Activated gamma-delta T cell treated with anti-CD3 and anti-CD28 coated beads, Interleukin-2, amount 50 U/mL, for 16 hours (primary cell): Measurements from ENCODE around the gene S1PR3.

Experiments
- DNase-seq: peaks from one replicate; pipeline ENCODE4 v3.0.0-alpha.2; 2020; ENCODE audit warnings: low read depth

Gene S1PR3

DNA sequence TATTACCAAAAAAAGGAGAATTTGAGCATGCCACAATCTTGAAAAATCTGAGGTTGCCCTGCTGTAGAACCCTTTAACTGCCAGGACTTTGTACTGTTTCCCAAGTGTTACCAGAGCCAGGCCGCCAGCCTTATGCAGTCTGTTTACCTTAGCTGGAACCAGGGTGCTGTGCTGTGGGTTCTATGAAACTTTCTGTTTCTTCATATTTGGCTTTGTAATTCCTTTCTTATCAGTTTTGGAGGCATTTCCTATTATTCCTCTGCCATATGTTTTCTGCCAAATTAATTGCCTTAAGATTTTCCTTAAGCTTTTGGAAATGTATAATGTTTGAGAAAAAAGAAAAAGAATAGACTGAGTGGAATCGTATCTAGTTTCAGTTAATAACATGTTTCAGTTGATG, 2.1 kb downstream of the S1PR3 start:
- no peak for DNase-seq

DNA sequence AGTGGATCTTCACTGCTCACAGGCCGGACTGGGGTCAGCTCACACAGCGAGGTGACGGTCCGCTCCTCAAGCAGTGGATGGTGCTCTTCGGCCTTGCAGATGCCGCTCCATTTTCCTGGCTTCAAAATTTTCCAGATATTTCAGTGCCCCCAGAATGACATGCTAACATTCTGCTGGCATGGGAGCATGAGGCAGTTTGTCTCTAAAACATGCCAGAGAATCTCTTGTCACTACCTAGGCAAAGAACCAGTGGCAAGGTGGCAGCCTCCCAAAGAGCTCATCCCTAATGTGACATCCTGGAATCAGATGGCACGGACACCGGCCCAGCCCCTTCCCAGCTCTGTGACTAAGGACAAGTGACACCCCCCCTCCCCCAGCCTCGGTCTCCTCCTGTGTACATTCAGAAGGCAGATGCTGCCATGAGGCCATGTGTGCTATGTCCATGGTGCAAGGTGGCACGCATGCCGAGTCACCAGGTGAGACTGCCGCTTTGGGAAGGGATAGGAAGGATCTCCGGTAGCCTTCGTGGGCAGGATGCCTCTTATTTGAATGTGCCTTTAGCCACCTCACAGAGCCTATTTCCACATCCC, 2.7 kb downstream of the S1PR3 start:
- no peak for DNase-seq

DNA sequence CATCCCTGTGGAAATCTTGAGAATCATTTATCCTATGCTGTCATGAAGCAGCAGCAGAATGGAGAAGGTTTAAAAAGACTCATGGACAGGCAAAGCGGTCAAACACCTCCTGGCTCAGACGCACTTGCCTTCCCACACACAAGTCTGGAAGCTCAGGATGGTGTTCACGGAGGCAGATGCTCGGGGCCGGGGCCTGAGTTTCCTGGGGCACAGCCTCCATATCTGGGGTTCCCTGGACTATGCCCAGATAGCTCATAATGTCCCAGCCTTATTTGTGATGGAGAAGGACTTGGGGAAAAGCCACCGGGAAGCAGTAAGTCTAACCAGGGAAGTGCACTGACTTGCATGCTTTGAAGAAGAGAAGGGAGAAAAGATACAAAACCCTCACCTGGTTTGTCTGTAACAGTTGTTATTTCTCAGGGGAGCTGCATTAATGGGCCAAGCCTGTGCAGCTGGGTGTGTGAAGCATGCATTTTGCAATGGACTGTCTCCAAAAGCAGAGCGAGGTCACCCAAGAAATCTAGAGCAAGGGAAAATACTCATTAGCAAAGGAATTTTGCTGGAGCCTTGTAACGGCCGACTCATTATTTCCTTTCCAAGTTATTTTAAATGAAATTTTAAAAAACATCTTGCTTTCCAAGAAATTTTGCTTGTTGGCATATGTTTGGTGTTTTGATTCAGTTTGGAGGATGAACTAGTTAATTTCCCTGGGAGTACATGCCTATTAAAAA, 3.4 kb downstream of the S1PR3 start:
- DNase-seq = no peak

DNA sequence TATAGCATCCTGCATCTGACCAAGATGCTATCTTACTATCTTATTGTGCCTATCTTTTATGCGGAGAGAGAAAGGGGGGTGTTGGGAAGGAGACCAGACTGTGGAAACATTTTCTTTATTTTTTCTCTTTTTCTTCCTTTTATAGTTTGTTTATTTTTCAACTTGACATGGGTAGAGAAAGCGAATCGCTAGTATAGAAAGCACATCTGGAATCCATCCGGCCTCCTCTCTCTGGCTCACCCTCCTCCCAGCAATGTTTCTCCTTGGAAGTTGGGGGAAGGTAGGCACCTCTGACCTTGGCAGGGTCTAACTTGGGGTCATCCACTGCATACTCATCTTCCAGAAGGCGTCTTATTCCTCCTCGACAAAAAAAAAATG, 3.9 kb downstream of the S1PR3 start:
- DNase-seq = no peak

DNA sequence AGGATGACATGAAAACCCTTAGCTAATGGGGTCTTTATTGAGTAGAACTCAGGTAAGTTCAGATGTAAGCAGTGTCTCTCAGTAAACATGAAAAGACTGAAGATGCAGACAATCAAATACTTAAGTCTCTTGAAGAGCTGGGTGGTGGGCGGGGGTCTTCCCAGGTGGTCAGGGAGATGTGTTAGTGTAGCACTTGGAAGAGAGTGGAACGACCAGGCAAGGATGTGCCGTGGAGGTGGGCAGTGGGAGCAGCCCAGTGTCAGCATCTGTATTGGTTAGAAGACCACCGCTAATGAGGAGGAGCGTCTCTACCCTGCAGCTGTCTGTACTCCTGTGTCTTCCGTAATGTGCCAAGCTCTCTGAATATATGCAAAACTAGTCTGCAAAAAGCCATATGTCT, 4.4 kb downstream of the S1PR3 start:
- DNase-seq = no peak

DNA sequence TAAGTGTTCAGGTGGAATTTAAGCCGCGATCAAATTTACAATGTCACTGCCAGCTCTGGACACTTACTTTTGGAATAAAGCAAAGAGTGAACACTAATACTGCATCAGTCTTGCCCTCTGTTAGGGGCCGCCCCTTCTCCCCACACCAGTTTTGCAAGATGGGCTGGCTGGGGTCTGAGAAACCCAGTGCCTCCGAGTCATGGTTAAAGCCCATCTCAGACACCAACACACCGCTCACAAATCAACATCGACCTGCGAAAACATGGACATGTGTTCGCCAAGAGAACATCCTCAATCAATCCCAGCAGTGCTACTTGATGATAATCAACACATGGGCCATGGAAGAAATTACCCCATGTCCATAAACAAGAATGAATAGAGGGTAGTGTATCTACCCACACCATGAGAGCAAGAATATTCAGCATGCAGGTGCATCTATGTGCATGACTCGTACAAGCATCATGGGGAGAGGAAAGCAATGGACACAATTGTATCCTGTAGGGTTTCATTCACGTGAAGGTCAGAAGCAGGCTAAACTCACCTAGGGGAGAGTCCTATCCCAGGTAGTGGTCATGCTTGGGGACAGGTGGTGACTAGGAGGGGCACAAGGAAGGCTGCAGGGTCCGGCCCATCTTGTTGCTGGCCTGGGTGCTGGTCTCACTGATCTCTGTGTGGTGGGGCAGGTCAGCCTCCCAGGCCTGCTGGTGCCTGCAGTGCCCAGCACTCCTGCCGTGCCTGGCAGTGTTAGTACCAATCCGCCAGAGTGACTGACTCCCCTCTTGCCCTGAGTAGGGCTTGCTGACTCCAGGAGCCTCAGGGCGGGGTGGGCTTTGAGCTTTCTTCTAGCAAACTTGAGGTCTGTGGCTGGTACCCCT, 5.0 kb downstream of the S1PR3 start:
- DNase-seq = no peak

DNA sequence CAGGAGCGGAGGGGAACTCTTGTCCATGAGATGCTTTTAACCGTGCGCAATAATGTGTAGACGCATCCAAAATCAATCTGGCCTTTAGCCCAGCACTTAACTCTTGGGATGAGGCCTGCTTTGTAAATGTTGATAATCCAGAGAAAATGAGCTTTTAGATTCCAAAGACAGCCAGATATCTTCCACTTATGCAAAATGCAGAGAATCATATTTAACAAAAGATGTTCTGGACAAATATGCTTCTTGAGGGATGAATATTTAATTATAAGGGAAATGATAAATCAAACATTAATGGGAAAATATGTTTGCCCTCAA, 5.6 kb downstream of the S1PR3 start:
- no peak for DNase-seq

DNA sequence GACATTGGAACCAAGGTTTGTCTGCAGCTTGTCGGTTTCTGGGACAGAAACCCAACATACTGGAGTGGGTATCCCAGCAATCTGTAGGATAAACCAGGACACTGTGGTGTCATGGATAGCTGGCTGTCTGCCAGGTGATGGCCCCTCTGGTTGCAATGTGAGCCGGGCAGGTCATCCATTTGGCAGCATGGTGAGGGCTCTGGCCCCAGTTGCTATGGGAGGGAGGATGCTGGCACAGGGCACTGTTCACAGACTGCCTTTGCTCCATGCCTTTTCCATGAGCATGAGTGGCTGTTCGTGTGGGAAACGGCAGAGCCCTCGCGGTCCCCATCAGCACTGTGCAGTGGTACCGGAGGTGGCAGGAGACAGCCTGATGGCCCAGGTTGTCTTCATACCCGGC, 6.4 kb downstream of the S1PR3 start:
- DNase-seq = no peak

DNA sequence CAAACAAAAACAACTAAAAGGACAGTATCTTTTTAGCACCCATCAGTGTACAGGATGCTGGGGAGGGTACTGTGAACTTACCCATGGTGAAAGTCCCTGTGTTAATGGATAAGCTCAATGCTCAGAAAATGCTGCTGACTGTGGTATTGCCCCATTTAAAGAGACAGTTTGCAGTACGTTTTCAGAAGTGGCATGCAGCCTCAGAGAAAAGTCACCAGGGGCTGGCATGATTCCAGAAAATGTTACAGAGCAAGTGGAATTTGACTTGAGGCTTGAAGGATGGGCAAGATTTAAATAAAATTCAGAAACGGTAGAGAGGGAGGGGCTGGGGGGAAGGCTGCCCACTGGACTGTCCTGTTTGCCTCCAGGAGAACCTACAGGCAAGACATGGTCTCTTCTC, 7.2 kb downstream of the S1PR3 start:
- DNase-seq = no peak

DNA sequence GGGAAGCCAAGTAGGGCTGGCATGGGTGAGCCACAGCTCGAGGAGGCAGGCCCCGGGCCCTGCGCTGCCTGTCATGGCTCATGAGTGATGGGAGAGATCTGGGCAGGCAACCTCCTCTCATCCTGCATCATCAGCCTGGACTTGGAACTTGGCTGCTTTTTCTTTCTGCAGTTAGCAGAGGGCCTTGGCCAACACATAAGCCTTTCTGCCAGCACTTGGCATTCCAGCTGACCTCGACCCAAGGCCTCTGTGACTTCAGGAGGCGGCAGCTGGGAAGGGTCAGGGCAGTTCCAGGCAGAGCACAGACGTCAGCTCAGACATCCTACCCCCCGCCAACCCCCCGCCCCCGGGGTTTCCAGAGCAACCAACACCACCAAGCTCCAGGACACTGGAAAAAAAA, 7.6 kb downstream of the S1PR3 start:
- DNase-seq = no peak

DNA sequence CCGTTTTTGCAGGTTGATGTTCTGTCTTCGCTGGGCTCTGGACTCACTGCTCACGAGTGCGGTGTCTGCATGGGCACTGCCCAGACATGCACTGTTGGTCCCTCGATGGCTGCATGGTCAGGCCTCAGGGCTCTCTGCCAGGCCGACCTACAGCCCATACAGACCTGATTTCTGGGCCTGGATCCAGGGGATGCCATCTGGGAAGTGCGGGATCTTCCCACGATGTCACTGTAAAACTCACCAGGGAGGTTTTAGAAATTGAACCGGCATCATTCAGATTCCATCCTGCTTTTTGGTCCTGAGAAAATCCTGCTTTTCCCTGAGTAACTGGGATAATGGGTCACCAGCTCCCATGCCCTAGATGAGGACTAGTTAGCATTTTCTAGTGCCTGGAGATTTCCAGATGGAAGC, 9.1 kb downstream of the S1PR3 start:
- no peak for DNase-seq

DNA sequence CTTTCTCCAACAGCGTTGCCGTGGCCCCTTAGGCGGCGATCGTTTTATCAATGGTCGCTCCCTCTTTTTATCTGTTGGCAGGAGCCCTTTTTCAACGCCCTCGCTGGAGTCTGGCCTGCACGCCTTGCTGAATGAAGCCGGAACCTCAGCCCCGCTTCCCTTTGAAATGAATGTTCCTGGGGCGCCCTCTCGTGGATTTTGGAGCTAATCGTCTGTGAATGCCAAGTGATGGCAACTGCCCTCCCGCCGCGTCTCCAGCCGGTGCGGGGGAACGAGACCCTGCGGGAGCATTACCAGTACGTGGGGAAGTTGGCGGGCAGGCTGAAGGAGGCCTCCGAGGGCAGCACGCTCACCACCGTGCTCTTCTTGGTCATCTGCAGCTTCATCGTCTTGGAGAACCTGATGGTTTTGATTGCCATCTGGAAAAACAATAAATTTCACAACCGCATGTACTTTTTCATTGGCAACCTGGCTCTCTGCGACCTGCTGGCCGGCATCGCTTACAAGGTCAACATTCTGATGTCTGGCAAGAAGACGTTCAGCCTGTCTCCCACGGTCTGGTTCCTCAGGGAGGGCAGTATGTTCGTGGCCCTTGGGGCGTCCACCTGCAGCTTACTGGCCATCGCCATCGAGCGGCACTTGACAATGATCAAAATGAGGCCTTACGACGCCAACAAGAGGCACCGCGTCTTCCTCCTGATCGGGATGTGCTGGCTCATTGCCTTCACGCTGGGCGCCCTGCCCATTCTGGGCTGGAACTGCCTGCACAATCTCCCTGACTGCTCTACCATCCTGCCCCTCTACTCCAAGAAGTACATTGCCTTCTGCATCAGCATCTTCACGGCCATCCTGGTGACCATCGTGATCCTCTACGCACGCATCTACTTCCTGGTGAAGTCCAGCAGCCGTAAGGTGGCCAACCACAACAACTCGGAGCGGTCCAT, 10.0 kb downstream of the S1PR3 start:
- DNase-seq = peak; percentile 49

DNA sequence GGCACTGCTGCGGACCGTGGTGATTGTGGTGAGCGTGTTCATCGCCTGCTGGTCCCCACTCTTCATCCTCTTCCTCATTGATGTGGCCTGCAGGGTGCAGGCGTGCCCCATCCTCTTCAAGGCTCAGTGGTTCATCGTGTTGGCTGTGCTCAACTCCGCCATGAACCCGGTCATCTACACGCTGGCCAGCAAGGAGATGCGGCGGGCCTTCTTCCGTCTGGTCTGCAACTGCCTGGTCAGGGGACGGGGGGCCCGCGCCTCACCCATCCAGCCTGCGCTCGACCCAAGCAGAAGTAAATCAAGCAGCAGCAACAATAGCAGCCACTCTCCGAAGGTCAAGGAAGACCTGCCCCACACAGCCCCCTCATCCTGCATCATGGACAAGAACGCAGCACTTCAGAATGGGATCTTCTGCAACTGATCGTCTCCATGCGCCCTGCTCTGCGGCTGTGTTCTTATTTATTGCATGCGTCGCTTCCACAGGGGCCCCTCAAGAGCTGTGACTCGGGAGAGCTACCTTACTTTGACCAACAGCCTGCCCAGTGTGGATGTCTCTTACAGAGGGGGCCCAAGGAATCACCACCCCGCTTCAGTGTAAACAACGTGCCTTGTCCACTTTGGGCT, 10.8 kb downstream of the S1PR3 start:
- DNase-seq = no peak

DNA sequence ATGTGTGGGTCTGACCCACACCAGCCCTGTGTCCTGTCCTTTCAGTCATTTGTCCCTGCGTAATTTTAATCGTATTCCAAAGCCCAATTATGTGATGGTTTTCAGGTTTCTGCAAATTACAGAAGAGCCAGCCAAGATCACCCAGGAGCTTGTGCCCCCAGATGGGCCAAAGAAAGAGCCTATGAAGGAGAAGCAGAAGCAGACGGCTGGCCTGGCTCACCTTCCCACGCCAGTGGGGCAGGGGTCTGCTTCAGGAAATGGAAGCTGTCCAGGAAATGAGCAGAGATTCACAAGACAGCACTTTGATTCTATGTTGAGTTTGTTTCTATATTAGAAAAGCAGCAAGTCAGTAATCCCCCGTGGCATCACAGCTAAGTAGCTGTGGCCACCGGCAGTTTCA, 11.7 kb downstream of the S1PR3 start:
- no peak for DNase-seq

DNA sequence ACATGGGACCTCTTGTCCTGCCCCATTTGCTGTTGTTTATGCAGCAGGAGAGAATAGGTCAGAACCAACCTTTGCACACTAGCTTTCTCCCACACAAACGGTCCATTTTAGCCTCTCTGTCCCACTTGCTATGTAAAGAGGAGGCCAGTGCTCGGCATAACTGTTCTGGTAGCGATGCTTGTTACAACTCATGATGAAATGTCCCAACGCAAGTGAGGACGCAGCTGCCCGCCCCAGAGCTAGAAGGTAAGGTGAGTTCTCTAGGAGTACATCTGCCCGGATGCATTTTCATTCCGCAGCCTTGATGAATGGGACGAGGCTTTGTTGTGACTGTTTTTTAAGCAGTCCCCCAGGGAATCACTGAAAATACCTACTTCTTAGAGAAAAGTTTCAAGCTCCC, 14.1 kb downstream of the S1PR3 start:
- DNase-seq = no peak

DNA sequence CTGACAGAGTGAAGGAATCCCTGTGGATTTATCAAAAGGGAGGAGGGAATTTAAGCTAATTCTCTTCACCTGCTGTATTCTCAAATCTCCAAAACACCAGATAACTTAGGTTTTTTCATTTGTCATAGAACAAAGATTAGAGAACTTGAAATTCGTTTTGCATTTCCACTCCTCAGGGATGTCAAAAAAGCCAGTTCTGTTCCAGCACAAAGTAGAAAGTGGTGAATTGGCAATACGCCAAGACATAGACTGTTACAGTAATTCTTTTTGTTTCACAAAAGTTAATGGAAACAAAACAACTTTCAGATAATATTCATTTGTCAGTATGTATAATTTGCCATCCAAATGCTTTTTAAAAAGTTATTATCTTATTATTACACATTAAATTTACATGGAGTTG, 15.0 kb downstream of the S1PR3 start:
- no peak for DNase-seq

DNA sequence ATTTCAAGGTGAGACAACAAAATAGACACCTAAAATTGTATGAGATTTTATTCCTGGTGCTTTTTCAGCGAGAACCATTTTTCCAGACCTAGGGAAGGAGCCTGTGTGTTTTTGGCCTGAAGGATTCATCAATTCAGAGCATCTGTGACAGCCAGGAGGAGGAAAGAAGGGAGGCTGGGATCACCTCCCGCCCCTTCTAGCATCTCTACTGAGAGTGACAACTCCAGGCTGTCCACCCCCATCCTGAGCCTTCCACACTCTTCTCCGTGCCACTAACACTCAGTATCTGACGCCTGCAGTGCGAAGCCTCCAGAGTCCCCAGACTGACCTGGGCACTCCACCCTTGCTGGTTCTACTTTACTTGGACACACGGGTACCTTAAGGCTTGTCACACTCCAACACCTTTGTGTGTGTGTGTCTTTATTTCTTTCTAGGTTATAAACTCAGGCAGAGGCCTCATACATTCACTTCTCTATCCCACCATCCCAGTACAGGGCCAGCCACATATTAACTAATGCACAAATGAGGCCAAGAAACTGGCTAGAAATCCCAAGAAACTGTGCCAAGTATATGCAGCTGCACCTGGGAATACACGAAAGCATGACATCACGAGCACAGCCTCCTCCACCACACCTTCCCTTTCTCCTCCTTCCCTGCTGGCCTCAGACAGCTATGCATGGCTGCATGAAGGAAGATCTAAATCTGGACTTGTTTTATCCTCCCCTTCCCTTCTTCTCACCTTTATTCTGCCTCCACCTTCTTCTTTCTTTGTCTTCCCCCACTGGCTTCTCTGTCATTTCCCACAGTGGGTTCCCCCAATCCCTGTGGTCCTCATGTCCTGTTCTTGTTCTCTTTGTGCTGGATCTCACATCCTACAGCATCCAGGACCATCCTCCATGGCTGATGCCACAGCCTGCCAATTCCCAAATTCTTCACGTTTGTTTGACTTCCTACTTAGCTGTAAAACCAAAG, 16.0 kb downstream of the S1PR3 start:
- no peak for DNase-seq

DNA sequence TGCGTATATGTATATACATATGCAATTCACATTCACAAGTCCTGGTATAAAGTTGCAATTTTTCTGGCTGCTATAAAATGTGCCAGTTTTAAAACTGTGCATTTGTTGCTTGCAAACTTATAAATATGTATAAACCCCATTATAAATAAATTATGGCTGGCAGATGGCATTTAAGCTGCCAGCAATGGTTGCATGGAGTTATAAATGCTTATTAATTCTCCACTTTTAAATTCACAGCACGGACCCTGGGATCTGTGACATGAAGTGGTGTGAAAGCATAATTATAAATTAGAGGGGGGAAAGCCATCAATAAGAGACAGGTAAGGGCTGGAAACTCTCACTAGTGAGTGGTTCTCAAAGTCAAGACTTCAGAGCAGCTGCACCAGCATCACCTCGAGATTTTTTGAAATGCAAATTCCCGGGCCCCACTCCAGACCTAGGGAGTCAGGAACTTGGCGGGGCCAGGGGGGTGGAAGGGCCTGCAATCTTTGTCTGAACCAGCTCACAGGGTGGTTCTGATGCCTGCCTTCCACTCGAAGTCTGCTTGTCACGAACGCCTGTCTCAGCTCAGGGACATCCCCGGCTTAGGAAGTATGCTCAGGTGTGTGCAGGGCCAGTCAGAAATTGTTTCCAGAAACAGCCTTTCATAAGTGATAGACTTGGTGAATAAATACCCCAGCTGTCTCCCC, 16.9 kb downstream of the S1PR3 start:
- DNase-seq = no peak

DNA sequence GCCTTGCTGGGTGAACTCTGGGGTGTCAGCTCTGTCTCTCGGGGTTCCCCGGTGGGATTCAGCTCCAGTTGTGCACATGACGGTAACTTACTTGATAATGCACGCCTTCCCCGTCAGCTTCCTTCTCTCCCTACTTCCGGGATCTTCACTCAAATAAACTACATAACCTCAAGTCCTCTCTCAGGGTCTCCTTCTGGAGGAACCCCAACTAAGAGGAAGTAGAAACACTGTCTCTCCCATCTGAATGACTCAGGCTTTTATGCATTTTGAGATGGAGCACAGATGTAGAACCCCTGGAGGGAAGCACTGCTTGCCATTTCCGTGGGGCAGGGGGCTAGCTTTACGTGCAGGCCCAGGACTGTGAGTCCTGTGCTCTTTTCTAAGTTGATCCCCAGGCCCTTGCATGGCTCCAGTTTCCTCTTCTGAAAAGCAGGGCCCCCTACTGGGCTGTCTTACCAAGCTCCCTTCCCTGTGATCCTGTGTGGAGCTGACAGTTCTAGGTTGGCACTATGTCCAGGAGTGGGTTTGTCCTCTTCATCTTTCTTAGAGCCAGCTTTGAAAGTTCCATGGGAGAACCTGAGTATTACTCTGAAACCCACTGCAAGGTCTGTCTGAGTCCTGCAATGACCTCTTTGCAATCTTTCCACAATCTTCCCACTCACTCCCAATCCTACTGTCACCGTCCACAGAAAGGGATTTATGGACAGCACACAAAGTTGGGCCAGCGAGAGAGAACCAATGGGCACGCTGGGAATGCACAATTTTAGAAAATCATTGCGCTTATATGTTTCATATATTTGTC, 17.7 kb downstream of the S1PR3 start:
- no peak for DNase-seq
